Measurements from ENCODE around the gene EPO.
"Not testable (repeated sequence)": the region's sequence is repeated elsewhere in the genome, so short reads cannot be mapped to it uniquely, and the experiment has no call there.

EPO gene

DNA sequence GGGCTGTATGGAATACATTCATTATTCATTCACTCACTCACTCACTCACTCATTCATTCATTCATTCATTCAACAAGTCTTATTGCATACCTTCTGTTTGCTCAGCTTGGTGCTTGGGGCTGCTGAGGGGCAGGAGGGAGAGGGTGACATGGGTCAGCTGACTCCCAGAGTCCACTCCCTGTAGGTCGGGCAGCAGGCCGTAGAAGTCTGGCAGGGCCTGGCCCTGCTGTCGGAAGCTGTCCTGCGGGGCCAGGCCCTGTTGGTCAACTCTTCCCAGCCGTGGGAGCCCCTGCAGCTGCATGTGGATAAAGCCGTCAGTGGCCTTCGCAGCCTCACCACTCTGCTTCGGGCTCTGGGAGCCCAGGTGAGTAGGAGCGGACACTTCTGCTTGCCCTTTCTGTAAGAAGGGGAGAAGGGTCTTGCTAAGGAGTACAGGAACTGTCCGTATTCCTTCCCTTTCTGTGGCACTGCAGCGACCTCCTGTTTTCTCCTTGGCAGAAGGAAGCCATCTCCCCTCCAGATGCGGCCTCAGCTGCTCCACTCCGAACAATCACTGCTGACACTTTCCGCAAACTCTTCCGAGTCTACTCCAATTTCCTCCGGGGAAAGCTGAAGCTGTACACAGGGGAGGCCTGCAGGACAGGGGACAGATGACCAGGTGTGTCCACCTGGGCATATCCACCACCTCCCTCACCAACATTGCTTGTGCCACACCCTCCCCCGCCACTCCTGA lies 2.4 kb downstream of the EPO start:
- TF ChIP-seq, protein P1, sequence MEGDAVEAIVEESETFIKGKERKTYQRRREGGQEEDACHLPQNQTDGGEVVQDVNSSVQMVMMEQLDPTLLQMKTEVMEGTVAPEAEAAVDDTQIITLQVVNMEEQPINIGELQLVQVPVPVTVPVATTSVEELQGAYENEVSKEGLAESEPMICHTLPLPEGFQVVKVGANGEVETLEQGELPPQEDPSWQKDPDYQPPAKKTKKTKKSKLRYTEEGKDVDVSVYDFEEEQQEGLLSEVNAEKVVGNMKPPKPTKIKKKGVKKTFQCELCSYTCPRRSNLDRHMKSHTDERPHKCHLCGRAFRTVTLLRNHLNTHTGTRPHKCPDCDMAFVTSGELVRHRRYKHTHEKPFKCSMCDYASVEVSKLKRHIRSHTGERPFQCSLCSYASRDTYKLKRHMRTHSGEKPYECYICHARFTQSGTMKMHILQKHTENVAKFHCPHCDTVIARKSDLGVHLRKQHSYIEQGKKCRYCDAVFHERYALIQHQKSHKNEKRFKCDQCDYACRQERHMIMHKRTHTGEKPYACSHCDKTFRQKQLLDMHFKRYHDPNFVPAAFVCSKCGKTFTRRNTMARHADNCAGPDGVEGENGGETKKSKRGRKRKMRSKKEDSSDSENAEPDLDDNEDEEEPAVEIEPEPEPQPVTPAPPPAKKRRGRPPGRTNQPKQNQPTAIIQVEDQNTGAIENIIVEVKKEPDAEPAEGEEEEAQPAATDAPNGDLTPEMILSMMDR (IDR thresholded peaks at IDR 0.05; ENCODE audit: insufficient read depth, missing control alignments): no peak
- no peak for FAIRE-seq
- no peak for DNase-seq (ENCODE audit: insufficient read length, low spot score)

DNA sequence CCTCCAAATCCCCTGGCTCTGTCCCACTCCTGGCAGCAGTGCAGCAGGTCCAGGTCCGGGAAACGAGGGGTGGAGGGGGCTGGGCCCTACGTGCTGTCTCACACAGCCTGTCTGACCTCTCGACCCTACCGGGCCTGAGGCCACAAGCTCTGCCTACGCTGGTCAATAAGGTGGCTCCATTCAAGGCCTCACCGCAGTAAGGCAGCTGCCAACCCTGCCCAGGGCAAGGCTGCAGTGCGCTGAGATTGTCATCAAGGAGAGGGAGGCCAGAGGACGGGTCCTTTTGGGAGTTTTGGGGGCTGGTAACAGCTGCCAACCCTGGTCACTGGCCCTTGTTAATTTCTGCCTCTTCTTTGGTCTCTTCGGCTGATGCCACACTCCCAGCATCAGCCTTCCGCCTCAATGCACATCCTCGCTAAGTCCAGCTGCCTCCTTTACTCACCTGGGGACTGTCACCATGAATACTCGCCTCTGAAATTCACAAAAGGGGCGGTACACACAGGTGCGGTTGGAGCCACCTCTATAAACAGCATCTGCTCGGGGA lies 3.5 kb downstream of the EPO start:
- no peak for DNase-seq (ENCODE audit: insufficient read length, low spot score)
- TF ChIP-seq, protein P1 (IDR thresholded peaks at IDR 0.05; ENCODE audit: insufficient read depth, missing control alignments): no peak
- FAIRE-seq: no peak

DNA sequence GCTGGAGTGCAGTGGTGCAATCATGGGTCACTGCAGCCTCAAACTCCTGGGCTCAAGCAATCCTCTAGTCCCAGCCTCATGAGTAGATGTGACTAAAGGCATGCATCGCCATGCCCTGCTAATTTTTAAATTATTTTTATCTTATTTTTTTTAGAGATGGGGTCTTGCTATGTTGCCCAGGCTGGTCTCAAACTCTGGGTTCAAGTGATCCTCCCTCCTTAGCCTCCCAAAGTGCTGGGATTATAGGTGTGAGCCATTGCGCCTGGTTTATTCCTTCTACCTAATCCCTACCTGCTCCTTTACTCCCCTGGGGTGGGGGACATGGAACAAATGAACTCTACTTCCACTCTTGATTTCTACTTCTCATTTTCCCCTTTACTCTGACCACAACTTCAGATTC lies 4.1 kb downstream of the EPO start:
- DNase-seq (ENCODE audit: insufficient read length, low spot score); FAIRE-seq: not testable (repeated sequence)

DNA sequence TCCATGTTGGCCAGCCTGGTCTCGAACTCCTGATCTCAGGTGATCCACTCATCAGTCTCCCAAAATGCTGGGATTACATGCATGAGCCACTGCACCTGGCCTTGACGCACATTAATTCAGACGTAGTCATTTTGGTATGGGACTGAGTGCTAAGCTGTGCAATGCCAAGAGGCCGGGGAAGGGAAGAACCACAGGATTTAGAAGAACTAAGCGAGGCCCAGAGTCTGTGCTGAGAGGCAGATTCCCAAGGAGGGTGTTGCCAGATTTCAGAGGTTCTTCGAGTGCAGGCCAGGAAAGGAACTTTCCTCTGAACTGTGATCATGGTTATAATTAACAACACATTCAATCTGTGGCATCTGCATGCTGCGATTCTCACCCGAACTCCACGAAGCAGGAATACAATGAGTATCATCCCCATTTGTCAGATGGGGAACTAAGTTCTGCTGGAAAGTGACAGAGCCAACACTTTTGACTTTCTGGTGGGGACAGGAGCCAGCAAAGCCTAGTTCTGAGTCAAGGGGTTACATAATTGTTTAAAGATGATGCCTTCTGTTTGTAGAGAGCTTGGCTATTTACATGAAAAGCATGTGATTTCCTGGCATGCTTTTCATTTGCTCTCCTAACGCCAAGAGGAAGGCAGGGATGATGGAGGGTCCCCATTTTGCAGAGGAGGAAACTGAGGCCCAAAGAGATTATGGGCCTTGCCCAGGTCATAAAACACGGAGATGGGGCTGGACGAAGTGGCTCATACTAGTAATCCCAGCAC lies 6.9 kb downstream of the EPO start:
- no peak for FAIRE-seq
- TF ChIP-seq, protein P1 (IDR thresholded peaks at IDR 0.05; ENCODE audit: insufficient read depth, missing control alignments): no peak
- DNase-seq (ENCODE audit: insufficient read length, low spot score): no peak

DNA sequence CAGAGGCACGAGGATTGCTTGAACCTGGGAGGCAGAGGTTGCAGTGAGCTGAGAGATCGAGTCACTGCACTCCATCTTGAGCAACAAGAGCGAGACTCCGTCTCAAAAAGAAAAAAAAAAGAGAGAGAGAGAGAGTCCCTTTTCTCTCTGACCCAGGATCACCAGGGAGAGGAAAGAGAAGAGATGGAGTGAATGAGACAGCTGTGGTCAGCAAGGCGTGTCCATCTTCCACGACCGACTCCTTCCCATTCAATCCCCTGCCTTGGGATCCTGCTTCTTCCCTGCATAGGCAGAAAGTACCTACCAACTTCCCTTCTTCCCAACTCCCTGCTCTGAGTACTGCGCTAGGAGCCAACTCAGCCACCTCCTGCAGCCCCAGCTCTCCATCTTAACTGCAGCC lies 7.9 kb downstream of the EPO start:
- no peak for FAIRE-seq
- DNase-seq (ENCODE audit: insufficient read length, low spot score): no peak
- TF ChIP-seq, protein P1 (IDR thresholded peaks at IDR 0.05; ENCODE audit: insufficient read depth, missing control alignments): no peak

DNA sequence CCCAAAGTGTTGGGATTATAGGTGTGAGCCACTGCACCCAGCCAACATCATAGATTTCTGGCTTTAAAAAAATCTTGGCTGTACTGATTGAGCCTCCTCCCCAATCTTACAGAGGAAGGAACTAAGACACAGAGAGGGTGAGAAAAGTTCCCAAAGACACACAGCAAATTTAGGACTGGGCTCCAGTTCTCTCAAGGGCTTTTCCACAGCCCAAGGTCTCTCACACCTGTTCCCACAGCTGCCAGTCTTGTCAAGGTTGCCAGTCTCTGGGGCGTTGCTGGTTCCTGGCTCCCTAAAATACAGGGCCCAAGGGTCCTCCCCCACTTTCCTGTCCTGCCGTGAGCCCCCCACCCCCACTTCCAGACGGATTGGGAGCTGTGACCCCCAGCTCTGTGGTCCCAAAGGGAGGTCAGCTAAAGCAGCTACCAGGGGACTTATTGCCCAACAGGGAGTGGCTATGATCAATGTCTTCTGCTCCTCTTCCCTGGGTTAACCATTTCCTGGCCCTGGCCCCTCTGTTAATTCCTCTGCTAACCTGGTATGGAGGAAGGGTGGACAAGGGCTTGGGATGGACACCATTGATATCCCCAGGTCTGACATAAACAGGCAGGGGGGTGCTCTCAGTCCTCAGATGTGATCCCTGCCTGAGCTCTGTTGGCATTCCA lies 10.0 kb downstream of the EPO start:
- DNase-seq (ENCODE audit: insufficient read length, low spot score) (no peak), FAIRE-seq (no peak)
- TF ChIP-seq, protein P1 (IDR thresholded peaks at IDR 0.05; ENCODE audit: insufficient read depth, missing control alignments): no peak

DNA sequence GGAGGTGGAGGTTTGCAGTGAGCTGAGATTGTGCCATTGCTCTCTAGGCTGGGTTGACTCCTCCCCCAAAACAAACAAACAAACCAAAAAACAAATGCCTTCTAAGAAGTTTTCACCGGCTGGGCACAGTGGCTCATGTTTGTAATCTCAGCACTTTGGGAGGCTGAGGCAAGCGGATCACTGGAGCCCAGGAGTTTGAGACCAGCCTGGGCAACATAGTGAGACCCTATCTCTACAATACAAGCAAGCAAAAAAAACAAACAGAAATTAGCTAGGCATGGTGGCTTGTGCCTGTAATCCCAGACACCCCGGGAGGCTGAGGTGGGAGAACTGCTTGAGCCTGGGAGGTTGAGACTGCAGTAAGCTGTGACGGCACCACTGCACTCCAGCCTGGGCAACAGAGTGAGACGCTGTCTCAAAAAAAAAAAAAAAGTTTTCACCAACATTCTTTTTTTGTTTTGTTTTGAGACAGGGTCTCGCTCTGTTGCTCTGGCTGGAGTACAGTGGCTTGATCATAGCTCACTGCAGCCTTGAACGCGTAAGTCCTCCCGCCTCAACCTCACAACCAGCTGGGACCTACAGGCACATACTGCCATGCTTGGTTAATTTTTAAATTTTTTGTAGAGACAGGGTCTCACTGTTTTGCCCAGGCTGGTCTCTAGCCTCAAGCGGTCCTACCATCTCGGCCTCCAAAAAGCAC lies 11.8 kb downstream of the EPO start:
- FAIRE-seq (no peak), DNase-seq (ENCODE audit: insufficient read length, low spot score) (no peak)
- TF ChIP-seq, protein P1 (IDR thresholded peaks at IDR 0.05; ENCODE audit: insufficient read depth, missing control alignments): no peak

All from D721Med (cell line).